Right renal cortex interstitium (tissue), 3 donors: ENCODE data around the gene HMMR. TPM values are rescaled to one million over a fixed set of nuclear protein-coding genes. Genes with fewer than 3 reads are reported as not detected.
"Not testable (repeated sequence)": the region's sequence is repeated elsewhere in the genome, so short reads cannot be mapped to it uniquely, and the experiment has no call there.

Experiments
- DNase-seq, 3 donors: peaks; one replicate each; pipeline ENCODE4 v3.0.0-alpha.2; 2013; ENCODE audit warnings: low read depth in 3 of 3, low spot score in 2 of 3
- polyA plus RNA-seq, 3 donors: library from polyadenylated mRNA; unstranded; fragments of 120-200 nt; gene quantifications; one replicate each; pipeline ENCODE4 v1.2.1, GENCODE V29; 2013; ENCODE audit not compliant: insufficient read length in 3 of 3

Gene HMMR, protein sequence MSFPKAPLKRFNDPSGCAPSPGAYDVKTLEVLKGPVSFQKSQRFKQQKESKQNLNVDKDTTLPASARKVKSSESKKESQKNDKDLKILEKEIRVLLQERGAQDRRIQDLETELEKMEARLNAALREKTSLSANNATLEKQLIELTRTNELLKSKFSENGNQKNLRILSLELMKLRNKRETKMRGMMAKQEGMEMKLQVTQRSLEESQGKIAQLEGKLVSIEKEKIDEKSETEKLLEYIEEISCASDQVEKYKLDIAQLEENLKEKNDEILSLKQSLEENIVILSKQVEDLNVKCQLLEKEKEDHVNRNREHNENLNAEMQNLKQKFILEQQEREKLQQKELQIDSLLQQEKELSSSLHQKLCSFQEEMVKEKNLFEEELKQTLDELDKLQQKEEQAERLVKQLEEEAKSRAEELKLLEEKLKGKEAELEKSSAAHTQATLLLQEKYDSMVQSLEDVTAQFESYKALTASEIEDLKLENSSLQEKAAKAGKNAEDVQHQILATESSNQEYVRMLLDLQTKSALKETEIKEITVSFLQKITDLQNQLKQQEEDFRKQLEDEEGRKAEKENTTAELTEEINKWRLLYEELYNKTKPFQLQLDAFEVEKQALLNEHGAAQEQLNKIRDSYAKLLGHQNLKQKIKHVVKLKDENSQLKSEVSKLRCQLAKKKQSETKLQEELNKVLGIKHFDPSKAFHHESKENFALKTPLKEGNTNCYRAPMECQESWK
- polyA plus RNA-seq, result 10 to 100 TPM; 21.5 to 24.7 (median 24.6) TPM

DNA sequence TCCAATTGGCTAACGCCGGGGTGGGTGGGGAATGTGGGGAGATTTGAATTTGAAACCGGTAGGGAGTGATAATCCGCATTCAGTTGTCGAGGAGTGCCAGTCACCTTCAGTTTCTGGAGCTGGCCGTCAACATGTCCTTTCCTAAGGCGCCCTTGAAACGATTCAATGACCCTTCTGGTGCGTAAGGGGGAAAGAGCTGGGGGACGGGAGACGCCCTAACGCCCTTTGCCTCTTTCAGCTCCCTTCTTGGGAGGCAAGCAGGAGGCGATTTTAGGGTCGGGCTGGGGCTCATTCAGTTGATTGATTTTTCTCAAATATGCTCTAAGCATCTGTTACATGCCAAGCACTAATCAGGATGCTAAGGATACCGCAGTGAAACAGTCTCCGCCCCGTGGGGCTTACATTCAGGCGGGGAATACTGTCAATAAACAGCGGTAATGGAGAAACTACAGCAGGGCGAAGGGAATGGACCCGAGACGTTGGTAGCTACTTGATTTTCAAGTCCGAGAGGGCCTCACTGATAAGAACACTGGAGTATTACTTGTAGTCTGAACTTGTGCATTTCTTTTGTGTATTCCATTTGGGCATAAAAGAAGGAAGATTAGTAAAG is at the start of gene HMMR:
TSS of gene HMMR (plus strand) at position 71 of the 610 bp plus-strand sequence. CDS start at position 132, 61 bp downstream.
- no peak for DNase-seq

DNA sequence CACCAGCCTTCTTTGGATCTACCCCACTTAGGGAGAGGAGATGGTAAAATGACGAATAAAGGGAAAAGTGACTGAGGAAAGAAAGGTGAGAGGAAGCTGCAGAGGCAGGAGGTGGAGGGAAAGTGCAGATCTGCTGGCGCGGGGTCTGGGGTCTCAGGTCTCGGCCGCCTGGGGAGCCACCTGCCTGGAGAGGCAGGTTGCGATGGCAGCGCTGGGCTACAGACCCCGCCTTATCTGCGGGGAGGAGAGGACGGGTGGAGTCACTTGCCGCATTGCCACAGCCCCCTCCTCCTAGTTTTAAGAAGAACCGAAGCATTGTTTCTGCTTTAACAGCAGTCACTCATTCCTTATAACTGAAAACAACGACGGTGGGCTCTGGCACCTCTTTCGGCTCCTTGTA is 44.8 kb upstream of the HMMR start:
- not testable (repeated sequence) for DNase-seq

DNA sequence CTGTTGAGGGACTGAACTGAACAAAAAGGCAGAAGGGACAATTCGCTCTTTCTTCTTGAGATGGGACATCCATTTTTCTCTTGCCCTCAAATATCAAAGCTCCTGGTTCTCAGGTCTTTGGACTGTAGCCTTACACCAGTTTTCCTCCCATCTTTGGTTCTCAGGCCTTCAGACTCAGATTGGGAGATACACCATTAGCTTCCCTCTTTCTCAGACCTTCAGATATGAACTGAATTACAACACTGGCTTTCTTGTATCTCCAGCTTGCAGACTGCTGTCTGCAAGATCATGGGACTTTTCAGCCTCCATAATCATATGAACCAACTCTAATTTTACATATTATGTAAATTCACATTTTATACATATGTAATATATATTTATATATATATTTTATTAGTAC is 35.6 kb upstream of the HMMR start:
- DNase-seq, result no peak

DNA sequence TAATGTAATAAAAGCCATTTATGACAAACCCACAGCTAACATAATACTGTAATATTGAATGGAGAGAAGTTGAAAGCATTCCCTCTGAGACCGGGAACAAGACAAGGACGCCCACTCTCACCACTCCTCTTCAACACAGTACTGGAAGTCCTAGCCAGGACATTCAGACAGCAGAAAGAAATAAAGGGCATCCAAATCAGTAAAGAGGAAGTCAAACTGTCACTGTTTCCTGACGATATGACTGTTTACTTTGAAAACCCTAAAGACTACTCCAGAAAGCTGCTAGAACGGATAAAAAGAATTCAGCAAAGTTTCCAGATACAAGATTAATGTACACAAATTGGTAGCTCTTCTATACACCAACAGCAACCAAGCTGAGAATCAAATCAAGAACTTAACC is 34.3 kb upstream of the HMMR start:
- not testable (repeated sequence) for DNase-seq

DNA sequence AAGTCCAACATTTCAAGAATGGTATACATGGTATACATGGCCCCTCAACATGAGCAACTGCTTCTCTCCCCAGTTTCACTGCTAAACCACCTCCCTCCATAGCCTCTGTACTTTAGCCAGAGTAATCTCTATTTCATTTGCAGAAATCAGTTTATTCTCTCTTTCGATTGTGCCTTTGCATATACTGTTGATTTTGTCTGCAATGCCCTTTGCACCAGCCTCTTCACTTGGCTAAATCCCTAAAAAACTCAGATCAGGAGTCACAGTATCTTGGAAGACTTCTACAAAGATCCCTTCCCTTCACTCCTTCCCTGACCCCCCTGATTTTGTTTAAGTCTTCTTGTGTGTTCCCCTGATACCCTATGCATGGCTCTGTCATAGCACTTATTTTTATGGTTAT is 27.9 kb upstream of the HMMR start:
- no peak for DNase-seq

DNA sequence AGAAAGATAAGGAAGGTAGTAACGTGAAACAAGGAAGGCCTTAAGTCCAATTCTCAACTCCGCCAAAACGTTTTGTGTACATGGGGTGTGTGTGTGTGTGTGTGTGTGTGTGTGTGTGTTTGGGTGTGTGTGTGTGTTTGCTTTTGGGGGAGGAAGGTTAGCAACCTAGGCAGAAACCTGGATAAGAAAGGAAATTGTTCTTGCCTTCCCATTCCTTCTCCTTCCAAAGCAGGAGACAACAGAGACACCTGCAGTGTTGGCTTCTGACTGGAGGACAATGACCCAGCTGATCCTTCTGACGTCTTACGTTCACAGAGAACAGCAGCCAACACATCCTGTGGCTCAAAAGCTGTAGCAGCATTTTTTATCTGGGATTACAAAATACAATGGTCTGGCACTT is 27.2 kb upstream of the HMMR start:
- no peak for DNase-seq

DNA sequence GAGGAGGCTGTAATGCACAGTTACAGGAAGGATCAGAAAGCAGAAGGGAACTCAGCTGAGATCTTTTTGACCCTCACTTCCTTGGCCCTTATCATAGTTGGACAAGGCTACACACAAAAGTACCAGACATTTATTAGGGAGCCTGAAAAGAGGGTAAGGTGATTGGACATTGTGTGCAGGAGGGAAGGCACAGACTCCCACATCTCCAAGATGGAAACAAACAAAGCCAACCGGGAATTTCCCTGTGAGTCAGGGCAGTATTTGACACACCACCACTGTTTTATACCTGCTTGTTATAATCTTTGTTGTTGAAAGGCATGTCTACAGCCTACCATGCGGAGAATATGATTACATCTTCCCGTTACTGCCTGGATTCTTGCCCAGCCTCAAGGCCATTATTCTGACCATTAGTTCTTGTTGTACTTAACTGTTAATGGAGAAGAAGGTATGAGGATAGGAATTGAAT is 26.0 kb upstream of the HMMR start:
- no peak for DNase-seq

DNA sequence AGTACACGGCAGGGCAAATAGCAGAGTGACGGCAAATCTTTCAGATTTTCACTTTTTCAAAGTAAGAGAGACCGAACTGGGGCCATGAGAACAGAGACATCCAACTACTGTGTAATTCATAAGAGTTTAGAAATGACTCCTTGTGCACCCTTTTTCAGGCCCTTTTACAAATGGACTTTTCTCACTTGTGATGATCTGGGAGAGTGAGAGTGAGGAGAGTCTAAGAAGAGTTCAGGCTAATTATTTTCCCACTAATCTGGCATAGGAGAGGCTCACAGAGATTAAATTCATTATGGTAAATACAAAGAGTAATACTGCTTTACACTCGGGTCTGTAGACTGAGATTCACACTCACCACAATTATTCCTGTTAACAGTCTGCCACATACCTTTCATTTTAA is 23.9 kb upstream of the HMMR start:
- no peak for DNase-seq

DNA sequence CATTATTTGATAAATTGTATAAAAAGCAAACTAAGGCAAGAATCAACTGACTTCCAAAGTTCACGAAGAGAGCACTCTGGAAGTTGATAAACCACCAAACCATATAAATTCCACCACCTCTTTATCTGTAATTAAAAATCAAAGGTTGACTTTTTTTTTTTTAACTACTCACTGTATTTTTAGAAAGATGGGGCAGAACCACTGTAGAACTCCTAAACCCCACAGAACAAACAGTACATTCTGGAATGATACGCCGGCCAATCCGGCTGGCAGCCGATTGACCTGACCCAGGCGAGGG is 23.5 kb upstream of the HMMR start:
- DNase-seq, result no peak

DNA sequence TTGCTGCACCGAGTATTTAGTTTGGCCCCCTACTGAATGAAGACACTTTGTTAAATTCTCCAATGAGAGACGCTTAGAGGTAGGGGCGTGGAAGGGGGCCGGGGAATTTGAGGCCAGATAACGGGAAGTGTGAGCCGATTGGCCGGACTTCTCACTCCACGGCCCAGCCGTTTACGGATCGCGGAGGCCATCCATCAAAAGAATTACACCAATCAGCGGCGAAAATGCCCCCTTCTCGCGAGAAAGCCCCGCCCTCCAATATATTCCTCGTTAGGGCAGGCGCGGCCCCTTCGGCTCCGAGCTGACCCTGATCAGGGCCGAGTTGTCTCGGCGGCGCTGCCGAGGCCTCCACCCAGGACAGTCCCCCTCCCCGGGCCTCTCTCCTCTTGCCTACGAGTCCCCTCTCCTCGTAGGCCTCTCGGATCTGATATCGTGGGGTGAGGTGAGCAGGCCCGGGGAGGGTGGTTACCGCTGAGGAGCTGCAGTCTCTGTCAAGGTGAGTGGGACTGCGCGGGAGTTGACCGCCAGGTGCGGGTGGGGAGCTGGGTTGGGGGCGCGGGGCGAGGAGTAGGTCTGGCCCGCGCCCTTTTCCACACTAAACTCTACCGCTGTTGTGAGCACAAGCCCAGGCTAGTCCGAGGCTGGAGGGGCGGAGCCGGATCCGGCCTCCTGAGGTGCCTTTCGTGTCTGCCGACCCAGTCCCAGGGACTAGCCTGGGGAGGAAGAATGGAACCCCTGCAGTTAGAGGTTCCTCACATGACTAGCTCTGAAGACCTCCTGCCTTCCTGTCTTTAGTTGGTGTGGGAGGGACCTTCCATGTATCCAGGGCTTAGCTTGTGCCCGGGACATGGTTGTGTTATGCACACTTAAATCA is 22.9 kb upstream of the HMMR start, which contains the start of gene CCNG1:
TSS of gene CCNG1 (plus strand) at position 287 of the 874 bp plus-strand sequence. CDS start 1,662 bp downstream, outside the sequence.
- DNase-seq, result peak; percentile 86 to 92 (median 90)

DNA sequence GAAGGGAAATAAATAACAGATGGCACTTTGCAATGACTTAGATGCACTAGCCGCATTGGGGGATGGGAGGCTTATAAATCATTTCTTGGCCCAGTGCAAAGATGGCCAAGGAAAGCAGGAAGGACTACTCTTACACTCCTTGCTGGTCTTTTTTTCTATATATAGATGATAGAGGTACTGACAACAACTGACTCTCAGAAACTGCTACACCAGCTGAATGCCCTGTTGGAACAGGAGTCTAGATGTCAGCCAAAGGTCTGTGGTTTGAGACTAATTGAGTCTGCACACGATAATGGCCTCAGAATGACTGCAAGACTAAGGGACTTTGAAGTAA is 21.4 kb upstream of the HMMR start:
- no peak for DNase-seq

DNA sequence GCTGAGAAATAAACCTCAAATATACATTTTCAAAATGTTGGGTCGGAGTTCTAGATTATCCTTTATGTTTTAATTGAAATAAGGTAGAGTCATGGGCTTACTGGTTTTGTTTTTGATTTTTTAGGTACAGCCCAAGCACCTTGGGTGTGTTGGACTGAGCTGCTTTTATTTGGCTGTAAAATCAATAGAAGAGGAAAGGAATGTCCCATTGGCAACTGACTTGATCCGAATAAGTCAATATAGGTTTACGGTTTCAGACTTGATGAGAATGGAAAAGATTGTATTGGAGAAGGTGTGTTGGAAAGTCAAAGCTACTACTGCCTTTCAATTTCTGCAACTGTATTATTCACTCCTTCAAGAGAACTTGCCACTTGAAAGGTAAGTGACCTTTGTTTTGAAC is 19.5 kb upstream of the HMMR start:
- DNase-seq, result no peak

DNA sequence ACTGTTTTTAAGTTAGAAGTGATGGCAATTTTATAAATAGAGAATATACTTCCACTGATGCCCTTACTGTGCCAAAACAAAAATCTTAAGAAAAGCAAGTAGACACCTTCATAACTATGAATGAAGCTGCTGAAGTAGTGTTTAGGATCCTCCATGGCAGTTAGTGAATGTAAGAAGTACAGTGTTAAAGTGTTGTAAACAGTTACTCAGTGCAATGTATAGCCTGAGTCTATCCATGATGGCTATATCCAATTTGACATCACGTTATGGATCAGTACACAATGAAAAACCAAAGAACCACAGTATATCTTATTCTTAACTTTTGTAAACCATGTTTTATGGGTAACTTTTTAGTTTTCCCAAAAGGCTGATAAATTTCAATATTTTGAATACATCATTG is 15.9 kb upstream of the HMMR start:
- DNase-seq, result no peak

DNA sequence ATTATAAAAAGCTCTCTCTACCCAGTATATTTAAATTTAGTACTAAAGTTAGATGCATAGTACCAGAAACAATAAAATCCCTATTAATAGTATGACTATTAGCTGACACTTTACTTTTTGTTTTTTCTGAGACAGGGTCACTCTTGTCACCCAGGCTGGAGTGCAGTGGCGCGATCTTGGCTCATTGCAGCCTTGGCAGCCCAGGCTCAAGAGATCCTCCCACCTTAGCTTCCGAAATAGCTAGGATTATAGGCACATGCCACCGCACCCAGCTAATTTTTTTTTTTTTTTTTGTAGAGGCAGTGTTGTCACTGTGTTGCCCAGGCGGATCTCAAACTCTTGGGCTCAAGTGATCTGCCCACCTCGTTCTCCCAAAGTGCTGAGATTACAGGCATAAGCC is 15.1 kb upstream of the HMMR start:
- DNase-seq, result no peak

DNA sequence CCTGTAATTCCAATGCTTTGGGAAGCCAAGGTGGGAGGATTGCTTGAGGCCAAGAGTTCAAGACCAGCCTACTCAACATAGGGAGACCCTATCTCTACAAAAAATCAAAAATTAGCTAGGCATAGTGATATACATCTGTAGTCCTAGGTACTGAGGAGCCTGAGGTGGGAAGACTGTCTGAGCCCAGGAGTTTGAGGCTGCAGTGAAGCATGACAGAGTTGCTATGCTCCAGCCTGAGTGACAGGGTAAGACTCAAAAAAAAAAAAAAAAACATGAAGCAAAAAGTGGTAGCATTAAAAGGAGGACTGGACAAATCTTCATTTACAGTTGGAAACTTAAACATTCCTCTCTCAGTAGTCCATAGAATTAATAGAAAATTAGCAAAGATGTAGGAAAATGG is 13.2 kb upstream of the HMMR start:
- no peak for DNase-seq

DNA sequence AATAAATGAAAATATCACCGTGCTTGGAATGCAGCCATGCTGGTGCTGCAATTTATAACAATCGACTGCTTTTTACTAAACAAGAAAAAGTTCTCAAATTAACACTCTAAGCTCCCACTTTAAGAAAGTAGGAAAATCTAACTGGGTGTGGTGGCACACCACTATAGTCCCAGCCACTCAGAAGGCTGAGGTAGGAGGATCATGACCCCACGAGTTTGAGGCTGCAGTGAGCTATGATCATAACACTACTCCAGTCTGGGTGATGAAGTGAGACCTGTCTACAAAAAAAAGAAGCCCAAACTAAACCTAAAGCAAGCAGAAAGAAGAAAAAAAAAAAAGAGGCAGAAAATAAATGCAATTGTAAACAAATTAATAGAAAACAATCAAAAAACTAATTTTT is 12.6 kb upstream of the HMMR start:
- no peak for DNase-seq

DNA sequence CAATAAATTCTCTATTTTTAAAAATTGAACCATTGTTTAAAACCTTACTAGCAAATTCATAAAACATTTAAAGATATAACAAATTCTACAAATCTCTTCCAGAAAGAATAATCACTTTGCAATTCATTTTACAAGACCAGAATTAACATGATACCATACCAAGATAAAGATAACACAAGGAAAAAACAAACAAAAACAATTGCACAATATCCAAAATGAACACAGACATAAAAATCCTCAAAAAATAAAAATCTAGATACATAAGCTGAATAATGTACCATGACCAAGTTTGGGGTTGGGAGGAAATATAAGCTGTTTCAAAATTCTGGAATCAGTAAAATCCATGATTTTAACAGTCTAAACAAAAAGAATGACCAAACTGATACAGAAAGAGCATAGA is 11.9 kb upstream of the HMMR start:
- DNase-seq, result no peak

DNA sequence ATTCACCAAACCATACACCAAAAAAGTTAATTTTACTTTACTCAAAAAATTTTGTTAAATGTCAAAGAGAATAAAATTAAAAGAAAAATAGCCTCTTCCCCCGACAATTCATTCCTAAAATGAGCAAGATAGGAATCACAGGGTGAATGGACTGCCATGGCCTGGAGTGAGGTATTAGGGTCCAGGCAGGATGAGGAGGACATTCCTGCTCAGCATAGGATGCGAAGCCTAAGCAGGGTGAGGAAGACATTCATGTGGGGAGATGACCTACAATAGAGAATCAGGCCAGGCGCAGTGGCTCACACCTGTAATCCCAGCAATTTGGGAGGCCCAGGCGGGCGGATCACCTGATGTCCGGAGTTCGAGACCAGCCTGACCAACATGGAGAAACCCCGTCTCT is 8.9 kb upstream of the HMMR start:
- DNase-seq, result no peak

DNA sequence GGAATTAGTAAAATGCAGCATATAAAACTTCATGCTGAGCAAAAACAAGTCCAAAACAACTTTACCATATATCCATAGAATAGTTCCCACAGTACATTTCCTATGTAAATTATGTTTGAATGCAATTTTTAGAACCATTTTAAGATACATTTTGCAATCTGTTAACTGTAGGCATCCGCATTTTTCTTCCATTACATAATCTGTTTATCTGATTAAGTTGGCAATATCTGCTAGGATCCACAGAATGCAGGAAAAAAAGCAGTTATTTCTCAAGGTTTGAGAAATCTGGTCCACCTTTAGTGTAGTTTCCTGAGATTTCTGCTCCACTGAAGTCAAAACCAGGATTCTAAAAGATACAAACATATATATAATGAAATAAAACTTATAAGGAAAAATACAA is 6.7 kb upstream of the HMMR start:
- no peak for DNase-seq

DNA sequence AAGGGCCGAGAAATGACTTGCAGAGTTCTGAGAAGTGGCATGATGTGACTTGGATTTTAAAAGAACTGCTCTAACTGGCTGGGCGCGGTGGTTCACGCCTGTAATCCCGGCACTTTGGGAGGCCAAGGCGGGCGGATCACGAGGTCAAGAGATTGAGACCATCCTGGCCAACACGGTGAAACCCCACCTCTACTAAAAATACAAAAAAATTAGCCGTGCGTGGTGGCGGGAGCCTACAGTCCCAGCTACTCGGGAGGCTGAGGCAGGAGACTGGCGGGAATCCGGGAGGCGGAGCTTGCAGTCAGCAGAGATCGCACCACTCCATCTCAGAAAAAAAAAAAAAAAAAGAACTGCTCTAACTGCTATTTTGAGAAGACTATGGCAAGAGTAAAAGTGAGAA is 5.0 kb upstream of the HMMR start:
- DNase-seq, result not testable (repeated sequence)
